Chondrocyte (in vitro differentiated cells): Measurements from ENCODE around the gene ARFGEF3. TPM values are rescaled to one million over a fixed set of nuclear protein-coding genes. Genes with fewer than 3 reads are reported as not detected.

Source experiments
- DNase-seq: peaks from one replicate; pipeline ENCODE4 v3.0.0; 2021; ENCODE audit warnings: mixed read lengths, low spot score
- H3K27ac Mint-ChIP-seq: one replicate; pipeline ENCODE4 v1.8.0; 2021; ENCODE audit warnings: mild to moderate bottlenecking, moderate library complexity, mixed read lengths; ENCODE audit not compliant: unreplicated experiment
- H3K27me3 Mint-ChIP-seq: 2 replicates; pipeline ENCODE4 v1.8.0; 2021; ENCODE audit warnings: low read depth, mixed read lengths
- H3K36me3 Mint-ChIP-seq: 2 replicates; pipeline ENCODE4 v1.8.0; 2021; ENCODE audit warnings: low read depth, mixed read lengths
- H3K4me1 Mint-ChIP-seq: 2 replicates; pipeline ENCODE4 v1.8.0; 2021; ENCODE audit warnings: low read depth, mild to moderate bottlenecking, mixed read lengths
- H3K4me3 Mint-ChIP-seq: one replicate; pipeline ENCODE4 v1.8.0; 2021; ENCODE audit warnings: mild to moderate bottlenecking, moderate library complexity, mixed read lengths; ENCODE audit not compliant: unreplicated experiment
- H3K9me3 Mint-ChIP-seq: 2 replicates; pipeline ENCODE4 v1.8.0; 2021; ENCODE audit warnings: low read depth, mixed read lengths
- total RNA-seq: library from RNA; stranded (reverse); gene quantifications from 3 replicates; pipeline ENCODE4 v1.2.1, GENCODE V29; 2021
- TF ChIP-seq, protein P1 (sequence below): fragments of 200-600 bp; sonication (generic); IDR thresholded peaks from 2 replicates; pipeline ENCODE4 v1.5.0; 2021; ENCODE audit warnings: antibody characterized with exemption, mild to moderate bottlenecking, moderate library complexity

The ARFGEF3 gene
- total RNA-seq, 1 donor from 2014 or later: 2.7 TPM

- no peaks in the 10 kb centered on the region for H3K9me3 Mint-ChIP-seq
- H3K4me3 Mint-ChIP-seq: no peak overlapping the region
- peaks cover 3% of the 10 kb centered on the region for H3K36me3 Mint-ChIP-seq
- H3K27me3 Mint-ChIP-seq: peaks cover 27% of the 10 kb centered on the region
- H3K27ac Mint-ChIP-seq: no peak overlapping the region
- H3K4me1 Mint-ChIP-seq: no peaks in the 10 kb centered on the region
- DNase-seq: no peak
- TF ChIP-seq, protein P1, sequence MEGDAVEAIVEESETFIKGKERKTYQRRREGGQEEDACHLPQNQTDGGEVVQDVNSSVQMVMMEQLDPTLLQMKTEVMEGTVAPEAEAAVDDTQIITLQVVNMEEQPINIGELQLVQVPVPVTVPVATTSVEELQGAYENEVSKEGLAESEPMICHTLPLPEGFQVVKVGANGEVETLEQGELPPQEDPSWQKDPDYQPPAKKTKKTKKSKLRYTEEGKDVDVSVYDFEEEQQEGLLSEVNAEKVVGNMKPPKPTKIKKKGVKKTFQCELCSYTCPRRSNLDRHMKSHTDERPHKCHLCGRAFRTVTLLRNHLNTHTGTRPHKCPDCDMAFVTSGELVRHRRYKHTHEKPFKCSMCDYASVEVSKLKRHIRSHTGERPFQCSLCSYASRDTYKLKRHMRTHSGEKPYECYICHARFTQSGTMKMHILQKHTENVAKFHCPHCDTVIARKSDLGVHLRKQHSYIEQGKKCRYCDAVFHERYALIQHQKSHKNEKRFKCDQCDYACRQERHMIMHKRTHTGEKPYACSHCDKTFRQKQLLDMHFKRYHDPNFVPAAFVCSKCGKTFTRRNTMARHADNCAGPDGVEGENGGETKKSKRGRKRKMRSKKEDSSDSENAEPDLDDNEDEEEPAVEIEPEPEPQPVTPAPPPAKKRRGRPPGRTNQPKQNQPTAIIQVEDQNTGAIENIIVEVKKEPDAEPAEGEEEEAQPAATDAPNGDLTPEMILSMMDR: no peak
These were observed 18.9 kb upstream of the ARFGEF3 start for GRCh38 chr6:138142806-138143205.

- Mint-ChIP-seq H3K36me3 (peaks cover 1% of the 10 kb centered on the region), H3K27me3 (peaks cover 41% of the 10 kb centered on the region), H3K4me1 (no peaks in the 10 kb centered on the region), H3K4me3 (no peak overlapping the region), H3K9me3 (no peaks in the 10 kb centered on the region), H3K27ac (no peak overlapping the region)
- TF ChIP-seq, protein P1: no peak
- DNase-seq: no peak
These were observed 16.3 kb upstream of the ARFGEF3 start for GRCh38 chr6:138145402-138145801.

GRCh38 chr6:138146544-138146943 is 15.2 kb upstream of the ARFGEF3 start:
- Mint-ChIP-seq H3K36me3 (peaks cover 1% of the 10 kb centered on the region), H3K9me3 (no peaks in the 10 kb centered on the region), H3K27ac (no peak overlapping the region), H3K4me3 (no peak overlapping the region), H3K27me3 (peaks cover 45% of the 10 kb centered on the region), H3K4me1 (no peaks in the 10 kb centered on the region)
- TF ChIP-seq, protein P1: no peak
- DNase-seq: no peak

DNA sequence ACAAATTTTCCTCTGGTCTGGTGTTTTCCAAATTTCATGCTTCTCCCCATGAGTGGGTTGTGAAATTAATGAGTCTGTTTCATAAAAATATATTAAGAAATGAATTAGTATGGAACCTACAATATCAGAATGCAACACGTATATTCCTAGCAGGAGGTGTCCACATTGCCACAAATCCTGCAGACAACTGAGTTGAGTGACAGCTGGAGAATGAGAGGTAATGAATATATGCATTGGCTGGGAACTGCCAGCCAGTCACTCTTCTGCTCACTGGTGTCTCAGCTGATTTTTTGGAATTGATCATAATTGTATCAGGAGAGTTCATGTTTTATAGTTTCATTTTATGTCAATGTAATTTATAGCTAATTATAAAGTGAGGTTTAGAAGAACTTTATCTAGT is 6.3 kb upstream of the ARFGEF3 start:
- DNase-seq: no peak
- H3K4me3 Mint-ChIP-seq: no peak overlapping the region
- H3K27me3 Mint-ChIP-seq: peaks cover 49% of the 10 kb centered on the region
- H3K36me3 Mint-ChIP-seq: peaks cover 8% of the 10 kb centered on the region
- TF ChIP-seq, protein P1: no peak
- no peak overlapping the region for H3K27ac Mint-ChIP-seq
- H3K4me1 Mint-ChIP-seq: no peaks in the 10 kb centered on the region
- H3K9me3 Mint-ChIP-seq: peaks cover 20% of the 10 kb centered on the region

DNA sequence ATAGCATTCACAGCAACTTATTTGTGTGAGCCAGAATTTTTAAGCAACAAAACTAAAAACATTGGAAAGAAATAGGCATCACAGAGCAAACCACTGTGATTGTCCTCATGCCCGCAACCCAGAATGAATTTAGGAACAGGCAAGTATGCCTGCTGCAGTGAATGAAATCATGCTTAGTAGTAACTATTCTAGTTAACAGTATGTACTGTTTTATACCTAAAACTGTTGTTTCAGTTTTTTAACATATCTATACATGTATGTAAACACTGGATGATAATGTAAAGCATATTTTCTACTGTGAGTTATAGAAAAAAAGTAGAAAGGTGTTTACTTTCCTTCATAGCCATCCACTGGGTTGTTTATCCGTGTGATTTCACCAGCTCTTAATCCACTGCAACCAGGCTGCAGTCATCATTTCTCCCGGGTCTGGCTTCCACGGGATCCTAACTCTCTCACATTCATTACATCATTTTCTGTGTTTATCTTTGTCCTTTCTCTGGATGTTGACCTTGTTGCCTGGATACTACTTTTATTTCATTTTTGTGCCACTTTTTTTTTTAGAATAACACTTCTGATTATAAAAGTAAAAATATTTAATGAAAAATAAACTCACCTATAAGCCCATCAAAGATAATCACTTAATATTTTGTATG is 3.6 kb upstream of the ARFGEF3 start:
- peaks cover 40% of the 10 kb centered on the region for H3K27me3 Mint-ChIP-seq
- H3K4me1 Mint-ChIP-seq: peaks cover 12% of the 10 kb centered on the region
- TF ChIP-seq, protein P1: no peak
- H3K9me3 Mint-ChIP-seq: peaks cover 9% of the 10 kb centered on the region
- peaks cover 1% of the 10 kb centered on the region for H3K36me3 Mint-ChIP-seq
- DNase-seq: no peak
- no peak overlapping the region for H3K4me3 Mint-ChIP-seq
- H3K27ac Mint-ChIP-seq: no peak overlapping the region
